Fibroblast of lung (primary cell): Measurements from ENCODE around the gene EFNB2. TPM values are rescaled to one million over a fixed set of nuclear protein-coding genes. Genes with fewer than 3 reads are reported as not detected.

Experiments used
- DNase-seq, 2 donors: peaks; one replicate each; pipeline versions ENCODE4 v3.0.0 to v3.0.0-alpha.2; 2010; ENCODE audit warnings: low read depth in 2 of 2
- H2AFZ ChIP-seq: 2 replicates; pipeline ENCODE4 v1.5.1; 2012; ENCODE audit warnings: low read length, control low read depth, inconsistent platforms
- H3K27ac ChIP-seq: 2 replicates; pipeline ENCODE4 v1.5.1; 2011; ENCODE audit warnings: low read length, control low read depth; ENCODE audit not compliant: insufficient read depth
- H3K27me3 ChIP-seq: 2 replicates; pipeline ENCODE4 v1.5.1; 2011; ENCODE audit warnings: mild to moderate bottlenecking, low read length; ENCODE audit not compliant: control insufficient read depth, insufficient read depth
- H3K36me3 ChIP-seq: 2 replicates; pipeline ENCODE4 v1.5.1; 2011; ENCODE audit warnings: low read length; ENCODE audit not compliant: control insufficient read depth, insufficient read depth
- H3K4me1 ChIP-seq: 2 replicates; pipeline ENCODE4 v1.5.1; 2011; ENCODE audit warnings: low read length; ENCODE audit not compliant: control insufficient read depth, insufficient read depth; ENCODE audit errors: extremely low read depth
- H3K4me2 ChIP-seq: 2 replicates; pipeline ENCODE4 v1.5.1; 2011; ENCODE audit warnings: low read length, control low read depth; ENCODE audit not compliant: insufficient read depth; ENCODE audit errors: extremely low read depth
- H3K4me3 ChIP-seq, 4 experiments: fragments of 200-600 bp in 1 of 4; sonication (generic) in 1 of 4; replicated peaks in 1 of 4; 2 replicates each; pipeline ENCODE4 v1.5.1; 2011 to 2016; ENCODE audit warnings: low read length in 4 of 4, low read depth in 3 of 4, mild to moderate bottlenecking in 3 of 4, control low read depth in 2 of 4, inconsistent platforms in 1 of 4, mixed read lengths in 1 of 4; ENCODE audit not compliant: insufficient read depth in 1 of 4; ENCODE audit errors: control extremely low read depth in 1 of 4
- H3K79me2 ChIP-seq: 2 replicates; pipeline ENCODE4 v1.5.1; 2012; ENCODE audit warnings: mild to moderate bottlenecking, low read length, inconsistent platforms; ENCODE audit not compliant: control insufficient read depth, insufficient read depth
- H3K9ac ChIP-seq: 2 replicates; pipeline ENCODE4 v1.5.1; 2011; ENCODE audit warnings: mild to moderate bottlenecking, low read length, control low read depth; ENCODE audit not compliant: insufficient read depth
- H3K9me3 ChIP-seq: 2 replicates; pipeline ENCODE4 v1.5.1; 2012; ENCODE audit warnings: low read depth, low read length; ENCODE audit not compliant: control insufficient read depth, insufficient read depth
- H4K20me1 ChIP-seq: 2 replicates; pipeline ENCODE4 v1.5.1; 2011; ENCODE audit warnings: low read length; ENCODE audit not compliant: control insufficient read depth, insufficient read depth; ENCODE audit errors: extremely low read depth
- CTCF ChIP-seq, 2 donors: IDR thresholded peaks in 1 of 2; conservative IDR thresholded peaks in 1 of 2; 1 replicate in 1 of 2; 2 replicates in 1 of 2; pipeline ENCODE4 v1.5.1; 2011 to 2012; ENCODE audit warnings: low read length in 2 of 2, control low read depth in 1 of 2, inconsistent platforms in 1 of 2, low read depth in 1 of 2, mild to moderate bottlenecking in 1 of 2
- EZH2 ChIP-seq: IDR thresholded peaks from 2 replicates; pipeline ENCODE4 v1.5.1; 2012; ENCODE audit warnings: low read length, control low read depth, mild to moderate bottlenecking; ENCODE audit errors: missing control alignments
- polyA plus RNA-seq, 2 donors: library from polyadenylated mRNA; depleted of rRNA in 1 of 2; stranded (reverse) in 1 of 2; unstranded in 1 of 2; fragments of >200 nt; gene quantifications; 2 replicates each; pipeline ENCODE4 v1.2.1, GENCODE V29; 2011 to 2012; ENCODE audit warnings: missing spikeins in 1 of 2
- total RNA-seq: library from RNA; depleted of rRNA; stranded (reverse); fragments of >200 nt; gene quantifications from 2 replicates; pipeline ENCODE4 v1.2.1, GENCODE V29; 2014

EFNB2 gene
- total and polyA plus RNA-seq, 2 donors (not counting 1 experiment from before 2014, with no cell fraction given), result 13.5 to 20.0 TPM

DNA sequence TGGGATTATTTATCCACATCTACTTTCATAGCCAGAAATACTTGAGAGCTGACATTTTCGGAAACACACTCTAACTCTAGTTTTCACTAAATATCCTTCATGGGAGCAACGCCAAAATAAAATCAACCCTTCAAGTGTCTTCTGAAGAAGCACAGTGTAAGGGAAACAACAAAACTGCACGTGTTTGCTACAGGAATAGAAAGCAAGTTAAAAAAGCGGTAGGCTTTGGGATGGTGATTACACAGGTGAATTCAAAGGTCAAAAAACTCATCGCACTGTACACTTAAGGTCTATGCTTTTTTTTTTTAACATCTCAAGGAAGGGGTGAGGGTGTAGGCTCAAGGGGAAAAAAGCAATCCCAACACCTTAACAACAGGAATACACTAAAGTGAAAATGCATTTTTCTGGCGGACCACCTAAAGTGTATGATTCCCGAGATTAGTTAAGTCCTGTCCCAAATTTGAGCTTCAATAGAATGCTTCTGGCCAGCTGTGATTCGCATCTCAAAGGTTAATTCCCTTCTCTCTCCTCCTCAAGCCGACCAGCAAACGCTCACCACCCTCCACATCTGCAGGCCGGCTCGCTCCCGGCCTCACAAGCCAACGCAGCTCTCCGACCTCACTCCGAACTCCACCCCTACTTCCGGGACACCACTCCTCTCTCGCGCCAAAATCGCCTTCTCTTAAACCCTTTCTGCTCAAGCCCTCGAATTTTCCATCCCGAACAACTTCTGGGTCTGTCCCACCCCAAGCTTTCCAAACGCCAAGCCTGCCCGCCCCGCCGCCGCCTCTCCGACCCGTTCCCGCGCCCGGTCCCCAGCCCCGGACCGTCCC, 31.4 kb upstream of the EFNB2 start:
- Histone ChIP-seq H3K4me1 (peaks cover 4% of the 10 kb centered on the region), H4K20me1 (peaks cover 7% of the 10 kb centered on the region), H3K27ac (peak overlapping the region; percentile 92), H3K9ac (peak overlapping the region; percentile 96), H3K36me3 (no peaks in the 10 kb centered on the region), H3K27me3 (no peaks in the 10 kb centered on the region), H2AFZ (no peak overlapping the region), H3K4me2 (peak overlapping the region; percentile 46), H3K79me2 (peaks cover 59% of the 10 kb centered on the region), H3K9me3 (no peaks in the 10 kb centered on the region), H3K4me3 (peak overlapping the region; percentile 65 to 97 (median 80))
- TF ChIP-seq CTCF (conservative IDR thresholded peaks at IDR 0.05 in 1 of 2, IDR thresholded peaks at IDR 0.05 in 1 of 2; ENCODE audit: low read depth in 1 of 2, low read length in 2 of 2) (no peak), EZH2 (no peak)
- peak; percentile 60 to 64 for DNase-seq

DNA sequence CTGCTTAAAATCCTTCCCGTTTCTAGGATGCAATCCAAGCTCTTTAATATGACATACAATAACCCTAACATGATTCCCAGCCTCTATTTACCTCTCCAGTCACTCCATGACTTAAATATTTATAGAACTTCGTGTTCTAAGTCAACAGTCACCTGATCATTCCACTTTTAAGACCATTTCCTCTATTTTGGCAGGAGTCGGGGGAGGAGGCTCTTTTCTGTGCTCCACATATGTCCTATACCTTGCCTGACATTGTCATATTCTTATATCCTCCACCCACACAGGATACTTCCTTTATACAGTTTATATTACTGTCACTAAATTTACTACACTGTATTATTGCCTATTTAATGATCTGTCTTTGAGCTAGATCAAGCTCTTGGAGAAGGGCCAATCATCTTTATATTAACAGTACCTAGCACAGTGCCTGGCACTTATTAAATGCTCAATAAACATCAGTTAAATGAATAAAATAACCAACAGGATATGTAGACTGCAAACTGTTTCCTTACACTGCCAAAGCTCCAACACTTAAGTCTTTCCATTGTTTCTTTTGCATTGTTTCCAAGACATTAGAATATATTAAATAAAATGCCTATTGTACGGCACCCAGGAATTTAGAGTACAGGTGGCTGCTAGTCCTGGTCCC, 29.8 kb upstream of the EFNB2 start:
- Histone ChIP-seq H3K79me2 (peaks cover 75% of the 10 kb centered on the region), H2AFZ (no peak overlapping the region), H3K9ac (no peak overlapping the region), H3K27me3 (no peaks in the 10 kb centered on the region), H3K27ac (no peak overlapping the region), H3K4me3 (peak overlapping the region; percentile 65 to 97 (median 80)), H4K20me1 (peaks cover 7% of the 10 kb centered on the region), H3K9me3 (no peaks in the 10 kb centered on the region), H3K4me2 (peak overlapping the region; percentile 46), H3K4me1 (peaks cover 4% of the 10 kb centered on the region), H3K36me3 (no peaks in the 10 kb centered on the region)
- no peak for DNase-seq
- no peak for TF ChIP-seq EZH2
- TF ChIP-seq CTCF (conservative IDR thresholded peaks at IDR 0.05 in 1 of 2, IDR thresholded peaks at IDR 0.05 in 1 of 2; ENCODE audit: low read depth in 1 of 2, low read length in 2 of 2), result no peak

- H4K20me1 ChIP-seq, result peaks cover 7% of the 10 kb centered on the region
- no peak for TF ChIP-seq CTCF (conservative IDR thresholded peaks at IDR 0.05 in 1 of 2, IDR thresholded peaks at IDR 0.05 in 1 of 2; ENCODE audit: low read depth in 1 of 2, low read length in 2 of 2)
Measured at GRCh38 chr13:106562301-106562700, 26.8 kb upstream of the EFNB2 start.

More at GRCh38 chr13:106562301-106562700, 26.8 kb upstream of the EFNB2 start:
- Histone ChIP-seq H3K27ac (no peak overlapping the region), H2AFZ (no peak overlapping the region), H3K79me2 (peaks cover 95% of the 10 kb centered on the region), H3K4me1 (peaks cover 4% of the 10 kb centered on the region), H3K27me3 (no peaks in the 10 kb centered on the region), H3K36me3 (peaks cover 1% of the 10 kb centered on the region), H3K9me3 (no peaks in the 10 kb centered on the region), H3K4me2 (no peak overlapping the region), H3K9ac (no peak overlapping the region), H3K4me3 (no peak overlapping the region)
- DNase-seq, result no peak
